ENCODE measurements around the gene MPEG1.

Gene MPEG1

GRCh38 chr11:59198726-59199125, 14.0 kb downstream of the MPEG1 start:
- no peak for TF ChIP-seq CTCF (conservative IDR thresholded peaks at IDR 0.05; ENCODE audit: low read depth, low read length)
- no peak overlapping the region for H3K4me3 ChIP-seq (ENCODE audit: low read depth, low read length)
- no peak for DNase-seq (ENCODE audit: low read depth)

- no peak overlapping the region for H3K4me3 ChIP-seq (ENCODE audit: low read depth, low read length)
- peak; percentile 27 for DNase-seq (ENCODE audit: low read depth)
- no peak for TF ChIP-seq CTCF (conservative IDR thresholded peaks at IDR 0.05; ENCODE audit: low read depth, low read length)
These were observed 14.7 kb downstream of the MPEG1 start for GRCh38 chr11:59197991-59198390.

- no peak overlapping the region for H3K4me3 ChIP-seq (ENCODE audit: low read depth, low read length)
- DNase-seq (ENCODE audit: low read depth): no peak
- no peak for TF ChIP-seq CTCF (conservative IDR thresholded peaks at IDR 0.05; ENCODE audit: low read depth, low read length)
These were observed 15.9 kb downstream of the MPEG1 start for GRCh38 chr11:59196777-59197176.

GRCh38 chr11:59195586-59195985, 17.1 kb downstream of the MPEG1 start:
- no peak for TF ChIP-seq CTCF (conservative IDR thresholded peaks at IDR 0.05; ENCODE audit: low read depth, low read length)
- no peak overlapping the region for H3K4me3 ChIP-seq (ENCODE audit: low read depth, low read length)
- no peak for DNase-seq (ENCODE audit: low read depth)

- DNase-seq (ENCODE audit: low read depth): no peak
- TF ChIP-seq CTCF (conservative IDR thresholded peaks at IDR 0.05; ENCODE audit: low read depth, low read length): no peak
These were observed 19.1 kb downstream of the MPEG1 start for GRCh38 chr11:59193587-59194130.

GRCh38 chr11:59192446-59193020, 20.2 kb downstream of the MPEG1 start:
- H3K4me3 ChIP-seq (ENCODE audit: low read depth, low read length): no peak overlapping the region
- TF ChIP-seq CTCF (conservative IDR thresholded peaks at IDR 0.05; ENCODE audit: low read depth, low read length): no peak
- no peak for DNase-seq (ENCODE audit: low read depth)

More at GRCh38 chr11:59193587-59194130, 19.1 kb downstream of the MPEG1 start:
- no peak overlapping the region for H3K4me3 ChIP-seq (ENCODE audit: low read depth, low read length)

GRCh38 chr11:59191890-59192289, 20.8 kb downstream of the MPEG1 start:
- TF ChIP-seq CTCF (conservative IDR thresholded peaks at IDR 0.05; ENCODE audit: low read depth, low read length): no peak
- no peak overlapping the region for H3K4me3 ChIP-seq (ENCODE audit: low read depth, low read length)
- DNase-seq (ENCODE audit: low read depth): no peak
